HG02678 (cell line): ENCODE measurements around the gene RPS6KC1.
"Not testable (repeated sequence)": the region's sequence is repeated elsewhere in the genome, so short reads cannot be mapped to it uniquely, and the experiment has no call there.

Experiments
- ATAC-seq: cut with Tn5 transposase; IDR thresholded peaks from one replicate; pipeline ENCODE4 v1.9.1; 2021; ENCODE audit warnings: mild to moderate bottlenecking, moderate library complexity; ENCODE audit not compliant: unreplicated experiment

Gene RPS6KC1

GRCh38 chr1:213103377-213104306, 52.6 kb downstream of the RPS6KC1 start:
- ATAC-seq = peak; percentile 46

GRCh38 chr1:213104604-213105003, 53.6 kb downstream of the RPS6KC1 start:
- peak; percentile 47 for ATAC-seq

GRCh38 chr1:213106298-213106697, 55.3 kb downstream of the RPS6KC1 start:
- no peak for ATAC-seq

- ATAC-seq = no peak
These were observed 56.6 kb downstream of the RPS6KC1 start for GRCh38 chr1:213107613-213108012.

- ATAC-seq = peak; percentile 80
These were observed 59.6 kb downstream of the RPS6KC1 start for GRCh38 chr1:213110349-213111300.

GRCh38 chr1:213111502-213111901, 60.5 kb downstream of the RPS6KC1 start:
- no peak for ATAC-seq

GRCh38 chr1:213112723-213113122, 61.7 kb downstream of the RPS6KC1 start:
- ATAC-seq = not testable (repeated sequence)

GRCh38 chr1:213117699-213118180, 66.7 kb downstream of the RPS6KC1 start:
- ATAC-seq = not testable (repeated sequence)

GRCh38 chr1:213119794-213120193, 68.8 kb downstream of the RPS6KC1 start:
- no peak for ATAC-seq

- no peak for ATAC-seq
These were observed 69.3 kb downstream of the RPS6KC1 start for GRCh38 chr1:213120386-213120785.

GRCh38 chr1:213120961-213121360, 69.9 kb downstream of the RPS6KC1 start:
- no peak for ATAC-seq

- no peak for ATAC-seq
These were observed 71.5 kb downstream of the RPS6KC1 start for GRCh38 chr1:213122514-213122929.

- no peak for ATAC-seq
These were observed 72.0 kb downstream of the RPS6KC1 start for GRCh38 chr1:213123087-213123486.

- no peak for ATAC-seq
These were observed 72.5 kb downstream of the RPS6KC1 start for GRCh38 chr1:213123536-213123935.

- no peak for ATAC-seq
These were observed 73.5 kb downstream of the RPS6KC1 start for GRCh38 chr1:213124590-213124989.

- ATAC-seq = no peak
These were observed 74.6 kb downstream of the RPS6KC1 start for GRCh38 chr1:213125643-213126042.

- ATAC-seq = no peak
These were observed 76.0 kb downstream of the RPS6KC1 start for GRCh38 chr1:213127074-213127473.

- no peak for ATAC-seq
These were observed 81.0 kb downstream of the RPS6KC1 start for GRCh38 chr1:213131851-213132655.

- ATAC-seq = no peak
These were observed 84.5 kb downstream of the RPS6KC1 start for GRCh38 chr1:213135572-213135971.

- ATAC-seq = no peak
These were observed 85.3 kb downstream of the RPS6KC1 start for GRCh38 chr1:213136190-213136917.
